GM18951 (cell line): ENCODE results near the gene JAZF1.

Experiments
- POLR2A ChIP-seq: IDR thresholded peaks from 4 replicates; pipeline ENCODE4 v1.6.1; 2011; ENCODE audit warnings: mild to moderate bottlenecking; ENCODE audit not compliant: insufficient read length, insufficient read depth; ENCODE audit errors: extremely low read depth
- in situ Hi-C: fragments of 300-500 bp; cut with MboI; formaldehyde crosslinking; loops from one replicate; pipeline ENCODE4 v1.12.0; 2022; ENCODE audit warnings: low sequenced_read_pairs, mixed read lengths, inconsistent platforms; ENCODE audit not compliant: unreplicated experiment

The JAZF1 gene

DNA sequence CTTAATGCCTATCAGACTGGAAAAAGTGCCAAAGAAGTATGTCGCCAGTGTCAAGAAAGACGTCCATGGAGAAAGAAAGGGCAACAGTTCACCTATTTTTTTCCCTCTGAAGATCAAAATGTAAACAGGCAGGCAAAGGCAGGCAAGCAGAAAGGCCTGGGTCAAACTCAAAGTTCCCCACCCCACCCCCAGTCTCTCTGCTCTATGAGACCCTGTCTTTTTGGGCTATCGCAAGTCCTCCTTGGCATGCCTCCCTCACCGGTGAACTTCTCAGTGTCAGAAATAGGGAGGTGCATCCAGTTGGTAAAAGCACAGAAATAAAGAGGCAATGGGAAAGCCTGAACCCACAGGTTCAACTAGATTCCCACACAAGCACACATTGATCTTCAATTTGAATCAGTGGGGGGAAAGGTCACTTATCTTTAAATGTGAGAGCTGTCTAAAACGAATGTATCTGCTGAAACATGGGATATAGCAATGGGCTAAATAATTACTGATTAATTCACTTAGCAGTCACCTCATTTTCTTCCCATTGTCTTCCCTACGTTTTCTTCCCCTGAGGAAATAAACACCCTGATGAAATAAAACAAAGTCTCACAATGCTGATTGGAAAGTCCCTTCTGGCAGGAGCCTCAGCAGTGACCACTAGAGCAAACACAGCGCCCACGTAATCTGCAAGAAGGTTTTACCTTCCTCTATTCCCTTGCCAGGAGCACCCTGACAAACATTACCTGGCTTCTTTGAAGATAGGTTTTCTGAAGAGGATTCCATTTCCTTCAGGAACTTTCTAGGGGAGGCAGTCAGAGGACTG is 31.1 kb downstream of the JAZF1 start:
- TF ChIP-seq POLR2A = no peak
- in situ Hi-C loops = no loop called here

DNA sequence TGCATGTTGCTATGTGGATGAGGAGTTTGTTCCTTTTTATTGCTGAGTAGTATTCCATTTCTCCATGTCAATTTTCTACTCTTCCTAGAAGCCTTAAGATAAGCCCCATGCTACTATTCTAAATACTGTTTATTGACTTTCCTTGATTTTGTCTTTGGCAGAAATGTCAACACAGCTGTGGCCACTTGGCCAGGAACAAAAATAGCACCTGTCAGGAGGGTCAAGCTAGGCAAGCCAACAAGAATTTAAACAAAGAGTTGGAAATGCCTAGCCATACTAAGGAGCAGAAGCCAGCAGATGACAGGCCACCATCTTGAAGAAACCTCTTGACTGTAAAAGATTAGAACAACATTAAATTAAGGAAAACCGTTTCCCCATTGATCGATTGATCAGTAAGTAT is 34.7 kb downstream of the JAZF1 start:
- in situ Hi-C loops = no loop called here
- TF ChIP-seq POLR2A = no peak

DNA sequence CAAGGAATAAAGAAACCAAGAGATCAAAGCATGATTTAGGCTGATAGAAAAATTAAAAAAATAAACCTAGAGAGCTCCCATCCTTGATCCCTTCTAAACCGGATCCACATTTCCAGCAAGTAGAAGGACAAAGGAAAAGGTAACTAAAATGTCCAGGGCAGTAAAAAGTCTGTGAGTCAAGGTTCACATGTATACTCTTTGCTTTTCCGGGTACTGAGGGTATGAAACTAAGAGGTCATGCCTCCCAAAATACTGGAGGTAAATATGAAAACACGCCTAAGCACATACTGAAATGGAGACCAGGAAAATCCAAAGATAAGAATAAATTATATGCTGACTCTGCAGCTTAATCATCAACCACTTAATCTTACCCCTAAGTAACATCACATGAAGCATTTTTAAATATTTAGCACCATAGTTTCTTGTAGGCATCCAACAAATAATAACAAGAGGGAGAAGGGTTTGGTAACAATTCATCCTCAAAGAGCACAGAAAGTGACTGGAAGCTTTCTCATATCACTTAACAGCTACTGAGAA is 35.4 kb downstream of the JAZF1 start:
- in situ Hi-C loops = no loop called here
- TF ChIP-seq POLR2A = no peak

DNA sequence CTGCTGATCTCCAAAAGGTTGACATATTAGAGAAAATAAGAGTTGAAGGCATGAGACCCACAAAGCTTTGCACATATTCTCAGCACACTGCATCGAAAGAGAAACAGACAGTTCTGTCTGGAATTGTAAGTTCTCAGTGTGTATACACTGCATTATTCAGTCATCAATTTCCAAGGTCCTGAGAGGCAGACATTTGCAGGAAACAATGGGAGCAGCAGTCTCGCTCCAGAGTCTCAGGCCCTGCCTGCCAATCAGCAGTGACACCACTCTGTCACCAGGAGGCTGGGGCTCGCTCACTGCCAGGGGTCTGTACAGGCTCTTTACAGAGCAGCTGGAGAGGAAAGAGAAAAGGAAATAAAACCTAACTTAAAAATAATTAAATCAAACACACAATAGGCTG is 36.3 kb downstream of the JAZF1 start:
- in situ Hi-C loops = no loop called here
- no peak for TF ChIP-seq POLR2A

DNA sequence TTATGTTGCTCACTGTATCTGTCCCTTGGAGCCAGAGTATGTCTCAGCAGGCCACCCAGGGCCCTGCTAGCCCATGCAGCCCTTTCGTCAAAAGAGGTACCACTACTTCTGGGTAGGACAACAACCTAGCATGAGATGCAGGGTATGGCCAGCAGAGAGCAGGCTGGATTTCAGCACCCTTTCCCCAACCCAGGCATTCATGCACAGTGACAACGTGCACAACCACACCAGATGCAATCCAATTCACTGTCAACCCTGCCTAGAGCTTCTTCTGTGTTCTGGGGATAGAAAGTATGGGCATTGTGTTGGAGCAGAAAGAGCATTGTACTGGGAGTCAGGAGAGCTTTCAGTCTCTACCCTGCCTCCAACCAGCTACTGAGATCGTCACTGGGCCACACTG is 37.9 kb downstream of the JAZF1 start:
- TF ChIP-seq POLR2A = no peak
- in situ Hi-C loops = no loop called here

DNA sequence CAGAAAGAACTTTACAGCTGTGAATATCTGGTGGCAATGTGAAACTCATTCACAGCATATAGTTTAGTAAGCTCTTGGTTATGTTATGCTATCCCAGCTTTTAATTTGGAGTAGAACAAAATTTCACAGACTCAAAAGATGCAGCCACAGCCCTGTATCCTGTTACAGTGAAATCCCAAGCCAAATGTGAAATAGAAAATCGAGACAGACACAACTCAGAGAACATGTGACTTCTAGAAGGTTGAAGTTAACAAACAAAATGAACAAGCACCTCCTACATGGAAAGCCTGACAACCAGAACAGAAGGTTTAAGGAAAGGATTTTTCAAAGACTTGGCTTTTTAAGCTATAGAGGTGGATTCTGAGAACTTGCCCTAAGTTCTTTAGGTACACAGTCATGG is 39.6 kb downstream of the JAZF1 start:
- in situ Hi-C loops = no loop called here
- no peak for TF ChIP-seq POLR2A

DNA sequence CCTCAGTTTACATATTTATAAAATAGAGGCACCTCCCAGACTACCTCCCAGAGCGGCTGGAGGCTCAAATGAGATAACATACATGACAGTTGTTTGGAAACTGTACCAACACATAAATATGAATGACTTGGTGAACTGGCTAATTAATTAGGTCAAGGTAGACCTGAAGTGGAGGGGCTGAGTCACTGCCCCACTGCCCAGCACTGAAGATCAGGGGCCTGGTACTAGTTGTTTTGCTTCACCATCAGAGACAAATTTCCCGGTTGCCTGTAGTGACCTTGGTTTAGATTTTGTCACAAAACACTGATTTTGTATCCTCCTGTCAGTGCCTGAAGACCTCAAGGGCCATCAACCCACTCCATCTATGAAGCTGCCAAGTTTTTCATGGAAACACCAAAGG is 41.8 kb downstream of the JAZF1 start:
- no peak for TF ChIP-seq POLR2A
- in situ Hi-C loops = no loop called here

DNA sequence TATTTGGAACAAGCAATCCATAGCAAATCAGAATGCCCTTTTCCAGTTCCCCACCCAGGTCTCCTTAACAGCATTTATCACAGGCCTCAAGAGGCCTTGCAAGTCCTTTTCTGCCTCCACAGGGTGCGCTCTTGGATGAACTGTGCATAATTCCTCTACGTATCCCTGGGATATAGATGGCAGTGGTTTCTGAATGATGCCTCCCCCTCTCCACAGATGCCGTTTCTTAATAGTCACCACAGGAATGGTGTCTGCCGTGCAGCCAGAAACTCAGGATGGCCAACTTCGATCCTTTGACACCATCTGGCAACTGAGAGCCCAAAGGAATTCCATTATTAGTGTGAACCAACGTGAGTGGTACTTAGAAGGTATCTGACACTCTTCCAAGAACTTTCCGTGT is 43.1 kb downstream of the JAZF1 start:
- no peak for TF ChIP-seq POLR2A
- in situ Hi-C loops = no loop called here

DNA sequence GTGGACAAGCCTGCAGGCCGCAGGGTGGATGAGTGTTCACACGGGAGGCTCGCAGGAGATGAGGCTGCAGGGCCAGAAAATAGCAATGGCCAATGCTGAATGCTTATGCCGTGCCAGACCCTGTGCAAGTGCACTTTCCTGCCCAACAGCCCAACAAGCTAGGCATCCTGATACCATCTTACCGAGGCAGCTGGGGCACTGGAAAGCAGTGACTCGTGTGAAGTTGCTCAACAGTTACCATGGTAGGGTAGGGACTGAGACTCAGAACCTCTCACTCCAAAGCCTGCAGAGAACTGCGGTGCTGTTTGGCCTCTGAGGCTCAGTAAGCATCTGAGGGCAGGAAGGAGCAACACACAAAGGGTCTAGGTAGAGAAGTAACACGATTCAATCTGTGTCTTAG is 43.7 kb downstream of the JAZF1 start:
- in situ Hi-C loops = no loop called here
- no peak for TF ChIP-seq POLR2A

DNA sequence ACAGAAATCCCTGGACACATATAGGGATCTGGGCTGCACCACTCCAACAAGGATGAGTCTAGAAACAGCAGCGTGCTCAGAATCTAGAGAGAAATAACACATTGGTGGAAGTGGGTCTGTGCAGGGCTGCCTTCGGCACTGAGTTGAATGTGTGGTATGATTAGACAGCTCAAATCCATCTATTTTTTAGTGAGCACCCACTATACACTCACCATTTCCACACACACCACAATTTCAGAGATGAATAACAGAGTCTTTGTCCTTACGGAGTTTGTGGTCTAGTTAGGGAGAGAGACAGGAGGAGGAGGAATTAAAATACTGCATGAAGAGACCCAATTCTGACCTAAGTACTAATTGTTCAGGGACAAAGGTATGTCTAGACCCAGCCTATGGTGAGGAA is 44.2 kb downstream of the JAZF1 start:
- no peak for TF ChIP-seq POLR2A
- in situ Hi-C loops = no loop called here

DNA sequence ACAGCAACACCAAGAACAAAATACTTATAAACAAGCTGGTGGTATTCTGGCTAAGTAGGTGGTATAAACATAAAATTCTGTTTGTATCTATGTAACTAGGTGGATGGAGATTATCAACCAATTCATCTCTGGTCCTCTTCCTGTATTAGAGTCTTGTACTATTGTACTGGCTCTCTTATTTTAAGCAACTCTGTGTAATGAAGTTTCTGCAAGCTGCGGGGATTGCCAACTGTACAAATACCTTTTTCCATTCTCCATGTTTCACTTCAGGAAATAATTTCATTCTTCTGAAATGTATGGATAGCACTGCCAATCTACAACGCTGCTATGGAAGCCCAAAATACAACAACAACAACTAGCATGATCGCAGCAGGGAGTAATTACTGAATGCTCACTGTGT is 44.8 kb downstream of the JAZF1 start:
- in situ Hi-C loops = no loop called here
- TF ChIP-seq POLR2A = no peak

DNA sequence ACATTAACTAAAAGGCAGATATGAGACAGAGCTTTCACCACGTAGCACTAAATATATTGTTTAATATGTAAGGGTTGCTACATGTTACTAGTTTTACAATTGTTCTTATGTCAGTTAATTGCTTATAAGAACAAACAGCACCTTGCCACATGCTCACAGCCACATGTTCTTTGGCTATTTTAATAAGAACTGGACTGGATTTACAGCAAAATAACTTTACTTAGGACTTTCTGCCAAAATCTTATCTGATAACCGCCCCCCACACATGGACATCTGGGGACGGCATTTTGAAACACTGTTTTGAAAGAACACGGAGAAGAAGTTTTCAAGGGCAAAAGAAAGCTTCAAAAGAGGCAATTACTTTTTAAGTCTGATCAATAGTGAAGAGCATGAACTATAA is 45.3 kb downstream of the JAZF1 start:
- TF ChIP-seq POLR2A = no peak
- in situ Hi-C loops = no loop called here

DNA sequence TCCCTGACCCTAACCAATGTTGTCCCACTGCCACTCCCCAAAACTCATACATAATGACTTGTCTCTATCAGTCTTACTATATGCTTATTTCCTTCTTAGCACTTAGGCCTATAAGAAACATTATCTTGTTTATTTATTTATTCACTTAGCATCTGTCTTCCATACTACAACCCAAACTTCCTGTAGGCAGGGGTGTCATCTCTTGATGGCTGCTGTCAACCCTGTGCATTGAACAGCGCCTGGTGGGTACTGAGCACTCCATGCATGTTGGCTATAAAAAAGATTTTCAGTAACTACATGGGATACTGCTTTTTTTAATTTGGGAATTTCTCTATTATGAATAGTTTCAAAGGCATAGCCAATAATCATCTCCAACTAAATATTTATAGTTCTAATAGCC is 46.7 kb downstream of the JAZF1 start:
- in situ Hi-C loops = no loop called here
- TF ChIP-seq POLR2A = no peak
